ENCODE data around the gene PLCZ1. TPM values are rescaled to one million over a fixed set of nuclear protein-coding genes. Genes with fewer than 3 reads are reported as not detected.

PLCZ1 gene, protein sequence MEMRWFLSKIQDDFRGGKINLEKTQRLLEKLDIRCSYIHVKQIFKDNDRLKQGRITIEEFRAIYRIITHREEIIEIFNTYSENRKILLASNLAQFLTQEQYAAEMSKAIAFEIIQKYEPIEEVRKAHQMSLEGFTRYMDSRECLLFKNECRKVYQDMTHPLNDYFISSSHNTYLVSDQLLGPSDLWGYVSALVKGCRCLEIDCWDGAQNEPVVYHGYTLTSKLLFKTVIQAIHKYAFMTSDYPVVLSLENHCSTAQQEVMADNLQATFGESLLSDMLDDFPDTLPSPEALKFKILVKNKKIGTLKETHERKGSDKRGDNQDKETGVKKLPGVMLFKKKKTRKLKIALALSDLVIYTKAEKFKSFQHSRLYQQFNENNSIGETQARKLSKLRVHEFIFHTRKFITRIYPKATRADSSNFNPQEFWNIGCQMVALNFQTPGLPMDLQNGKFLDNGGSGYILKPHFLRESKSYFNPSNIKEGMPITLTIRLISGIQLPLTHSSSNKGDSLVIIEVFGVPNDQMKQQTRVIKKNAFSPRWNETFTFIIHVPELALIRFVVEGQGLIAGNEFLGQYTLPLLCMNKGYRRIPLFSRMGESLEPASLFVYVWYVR
- not detected in 2 replicates for total RNA-seq

DNA sequence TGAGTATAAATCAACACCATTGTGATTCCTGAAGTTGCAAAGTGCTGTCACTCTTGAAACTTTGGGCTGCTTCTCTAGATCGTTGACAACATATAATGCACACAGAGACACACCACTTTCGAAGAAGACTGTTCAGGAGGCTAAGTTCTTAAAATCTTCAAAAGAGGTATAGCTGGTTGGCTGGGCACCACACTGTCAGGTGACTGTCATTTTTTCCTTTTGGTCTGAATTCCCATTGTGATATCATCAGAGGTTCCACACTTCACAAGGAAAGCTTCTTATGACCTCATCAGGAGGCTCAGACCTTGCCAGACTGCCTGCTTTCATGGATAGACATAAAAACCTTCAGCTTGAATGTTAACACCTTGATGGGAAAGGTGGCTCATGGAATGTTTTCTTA is at the start of gene PLCZ1, which contains the start of gene CAPZA3:
PLCZ1 (minus strand) TSS at position 194 of the 400 bp plus-strand sequence. CDS start 641 bp downstream, outside the sequence.
CAPZA3 (plus strand) TSS at position 301 of the 400 bp plus-strand sequence. CDS start 150 bp downstream, outside the sequence.

Other genes starting within 250 kb of the PLCZ1 start
- gene CAPZA3, start 107 bp upstream of the PLCZ1 start, total RNA-seq = not detected in 2 replicates

Data from bladder microvascular endothelial cell (primary cell).